ENCODE data around the gene SYT7. TPM values are rescaled to one million over a fixed set of nuclear protein-coding genes. Genes with fewer than 3 reads are reported as not detected.
"Not testable (repeated sequence)": the region's sequence is repeated elsewhere in the genome, so short reads cannot be mapped to it uniquely, and the experiment has no call there.

The SYT7 gene
- polyA plus RNA-seq, 4 donors = 0.81 to 12.2 (median 3.0) TPM

- 89 to 100% (median 94%) methylated on average over 1 of the region's 1 CpG for WGBS, 3 donors
- Histone ChIP-seq H3K27ac (ENCODE audit: low read depth in 1 of 3, low read length in 2 of 3) (no peak overlapping the region), H3K27me3 (ENCODE audit: control insufficient read depth in 3 of 3, insufficient read depth in 3 of 3, low read length in 3 of 3) (peaks cover 0 to 3% (median 0%) of the 10 kb centered on the region in 3 donors)
Observed at GRCh38 chr11:61475433-61475832, 105.4 kb downstream of the SYT7 start.

GRCh38 chr11:61474013-61474643 lies 106.7 kb downstream of the SYT7 start:
- FAIRE-seq = no peak
- H3K27me3 ChIP-seq (ENCODE audit: control insufficient read depth in 3 of 3, insufficient read depth in 3 of 3, low read length in 3 of 3) = peaks cover 0 to 3% (median 0%) of the 10 kb centered on the region in 3 donors
- peaks cover 0 to 24% (median 2%) of the 10 kb centered on the region in 3 donors for H3K36me3 ChIP-seq (ENCODE audit: control insufficient read depth in 3 of 3, insufficient read depth in 2 of 3, low read depth in 1 of 3, low read length in 3 of 3)
- no peaks in the 10 kb centered on the region for H3K9me3 ChIP-seq (ENCODE audit: control insufficient read depth in 2 of 2, insufficient read depth in 1 of 2, low read depth in 1 of 2, low read length in 1 of 2)
- no peak overlapping the region for H3K27ac ChIP-seq (ENCODE audit: low read depth in 1 of 3, low read length in 2 of 3)
- H3K4me3 ChIP-seq (ENCODE audit: low read depth in 1 of 3, low read length in 3 of 3) = no peak overlapping the region
- DNase-seq = no peak
- peaks cover 0 to 12% (median 0%) of the 10 kb centered on the region in 3 donors for H3K4me1 ChIP-seq (ENCODE audit: control insufficient read depth in 3 of 3, insufficient read depth in 2 of 3, low read depth in 1 of 3, low read length in 2 of 3)
- 84 to 96% (median 94%) methylated on average over 6 of the region's 6 CpGs for WGBS, 3 donors

More at GRCh38 chr11:61475433-61475832, 105.4 kb downstream of the SYT7 start:
- peaks cover 0 to 12% (median 0%) of the 10 kb centered on the region in 3 donors for H3K4me1 ChIP-seq (ENCODE audit: control insufficient read depth in 3 of 3, insufficient read depth in 2 of 3, low read depth in 1 of 3, low read length in 2 of 3)
- peaks cover 0 to 22% (median 2%) of the 10 kb centered on the region in 3 donors for H3K36me3 ChIP-seq (ENCODE audit: control insufficient read depth in 3 of 3, insufficient read depth in 2 of 3, low read depth in 1 of 3, low read length in 3 of 3)
- DNase-seq (no peak), FAIRE-seq (no peak)
- no peak overlapping the region for H3K4me3 ChIP-seq (ENCODE audit: low read depth in 1 of 3, low read length in 3 of 3)
- H3K9me3 ChIP-seq (ENCODE audit: control insufficient read depth in 2 of 2, insufficient read depth in 1 of 2, low read depth in 1 of 2, low read length in 1 of 2) = no peaks in the 10 kb centered on the region

GRCh38 chr11:61473370-61474012 lies 107.4 kb downstream of the SYT7 start:
- Histone ChIP-seq H3K27ac (ENCODE audit: low read depth in 1 of 3, low read length in 2 of 3) (no peak overlapping the region), H3K9me3 (ENCODE audit: control insufficient read depth in 2 of 2, insufficient read depth in 1 of 2, low read depth in 1 of 2, low read length in 1 of 2) (no peaks in the 10 kb centered on the region), H3K4me3 (ENCODE audit: low read depth in 1 of 3, low read length in 3 of 3) (no peak overlapping the region), H3K36me3 (ENCODE audit: control insufficient read depth in 3 of 3, insufficient read depth in 2 of 3, low read depth in 1 of 3, low read length in 3 of 3) (peaks cover 0 to 28% (median 2%) of the 10 kb centered on the region in 3 donors), H3K4me1 (ENCODE audit: control insufficient read depth in 3 of 3, insufficient read depth in 2 of 3, low read depth in 1 of 3, low read length in 2 of 3) (peaks cover 0 to 12% (median 0%) of the 10 kb centered on the region in 3 donors), H3K27me3 (ENCODE audit: control insufficient read depth in 3 of 3, insufficient read depth in 3 of 3, low read length in 3 of 3) (peaks cover 0 to 3% (median 0%) of the 10 kb centered on the region in 3 donors)
- DNase-seq (no peak), FAIRE-seq (no peak)
- 80 to 95% (median 92%) methylated on average over 3 of the region's 3 CpGs for WGBS, 3 donors

GRCh38 chr11:61472868-61473267 lies 108.0 kb downstream of the SYT7 start:
- H3K27me3 ChIP-seq (ENCODE audit: control insufficient read depth in 3 of 3, insufficient read depth in 3 of 3, low read length in 3 of 3) = peaks cover 0 to under 1% (median 0%) of the 10 kb centered on the region in 3 donors
- H3K9me3 ChIP-seq (ENCODE audit: control insufficient read depth in 2 of 2, insufficient read depth in 1 of 2, low read depth in 1 of 2, low read length in 1 of 2) = peaks cover 0 to under 1% of the 10 kb centered on the region in 2 donors
- peaks cover 0 to 8% (median 0%) of the 10 kb centered on the region in 3 donors for H3K4me1 ChIP-seq (ENCODE audit: control insufficient read depth in 3 of 3, insufficient read depth in 2 of 3, low read depth in 1 of 3, low read length in 2 of 3)
- peaks cover 0 to 33% (median 2%) of the 10 kb centered on the region in 3 donors for H3K36me3 ChIP-seq (ENCODE audit: control insufficient read depth in 3 of 3, insufficient read depth in 2 of 3, low read depth in 1 of 3, low read length in 3 of 3)
- H3K27ac ChIP-seq (ENCODE audit: low read depth in 1 of 3, low read length in 2 of 3) = no peak overlapping the region
- H3K4me3 ChIP-seq (ENCODE audit: low read depth in 1 of 3, low read length in 3 of 3) = no peak overlapping the region
- FAIRE-seq = no peak
- WGBS, 3 donors = 71 to 89% (median 84%) methylated on average over 5 of the region's 5 CpGs
- DNase-seq = no peak

- H3K27me3 ChIP-seq (ENCODE audit: control insufficient read depth in 3 of 3, insufficient read depth in 3 of 3, low read length in 3 of 3) = no peaks in the 10 kb centered on the region
- FAIRE-seq (no peak), DNase-seq (no peak)
- WGBS, 3 donors = 69 to 89% (median 83%) methylated on average over 5 of the region's 5 CpGs
- no peak overlapping the region for H3K4me3 ChIP-seq (ENCODE audit: low read depth in 1 of 3, low read length in 3 of 3)
- peaks cover 0 to 36% (median 3%) of the 10 kb centered on the region in 3 donors for H3K36me3 ChIP-seq (ENCODE audit: control insufficient read depth in 3 of 3, insufficient read depth in 2 of 3, low read depth in 1 of 3, low read length in 3 of 3)
- peaks cover 0 to 2% (median 0%) of the 10 kb centered on the region in 3 donors for H3K4me1 ChIP-seq (ENCODE audit: control insufficient read depth in 3 of 3, insufficient read depth in 2 of 3, low read depth in 1 of 3, low read length in 2 of 3)
- H3K9me3 ChIP-seq (ENCODE audit: control insufficient read depth in 2 of 2, insufficient read depth in 1 of 2, low read depth in 1 of 2, low read length in 1 of 2) = peaks cover 0 to 5% of the 10 kb centered on the region in 2 donors
- peak overlapping the region in 1 of 3 donors; percentile 18 for H3K27ac ChIP-seq (ENCODE audit: low read depth in 1 of 3, low read length in 2 of 3)
Observed at GRCh38 chr11:61472282-61472681, 108.6 kb downstream of the SYT7 start.

GRCh38 chr11:61468002-61468401 lies 112.9 kb downstream of the SYT7 start:
- no peaks in the 10 kb centered on the region for H3K4me1 ChIP-seq (ENCODE audit: control insufficient read depth in 3 of 3, insufficient read depth in 2 of 3, low read depth in 1 of 3, low read length in 2 of 3)
- FAIRE-seq (no peak), DNase-seq (no peak)
- WGBS, 3 donors = 77 to 91% (median 90%) methylated on average over 7 of the region's 7 CpGs
- peaks cover 2 to 42% (median 4%) of the 10 kb centered on the region in 3 donors for H3K36me3 ChIP-seq (ENCODE audit: control insufficient read depth in 3 of 3, insufficient read depth in 2 of 3, low read depth in 1 of 3, low read length in 3 of 3)
- H3K27ac ChIP-seq (ENCODE audit: low read depth in 1 of 3, low read length in 2 of 3) = no peak overlapping the region
- no peak overlapping the region for H3K4me3 ChIP-seq (ENCODE audit: low read depth in 1 of 3, low read length in 3 of 3)
- peaks cover 0 to 7% of the 10 kb centered on the region in 2 donors for H3K9me3 ChIP-seq (ENCODE audit: control insufficient read depth in 2 of 2, insufficient read depth in 1 of 2, low read depth in 1 of 2, low read length in 1 of 2)
- H3K27me3 ChIP-seq (ENCODE audit: control insufficient read depth in 3 of 3, insufficient read depth in 3 of 3, low read length in 3 of 3) = no peaks in the 10 kb centered on the region

- not testable (repeated sequence) for FAIRE-seq; DNase-seq; H3K9me3 ChIP-seq (ENCODE audit: control insufficient read depth in 2 of 2, insufficient read depth in 1 of 2, low read depth in 1 of 2, low read length in 1 of 2); H3K4me3 ChIP-seq (ENCODE audit: low read depth in 1 of 3, low read length in 3 of 3); H3K4me1 ChIP-seq (ENCODE audit: control insufficient read depth in 3 of 3, insufficient read depth in 2 of 3, low read depth in 1 of 3, low read length in 2 of 3); H3K27me3 ChIP-seq (ENCODE audit: control insufficient read depth in 3 of 3, insufficient read depth in 3 of 3, low read length in 3 of 3); H3K27ac ChIP-seq (ENCODE audit: low read depth in 1 of 3, low read length in 2 of 3)
- H3K36me3 ChIP-seq (ENCODE audit: control insufficient read depth in 3 of 3, insufficient read depth in 2 of 3, low read depth in 1 of 3, low read length in 3 of 3) = peaks cover 2 to 40% (median 4%) of the 10 kb centered on the region in 3 donors
- WGBS, 3 donors = 67 to 78% (median 72%) methylated on average over 6 of the region's 6 CpGs
Observed at GRCh38 chr11:61467602-61468001, 113.3 kb downstream of the SYT7 start.
